ENCODE results near the gene HTR3D. TPM values are rescaled to one million over a fixed set of nuclear protein-coding genes. Genes with fewer than 3 reads are reported as not detected.
A peak's percentile ranks its signal among the peaks of the same experiment; 100 is the strongest.

HTR3D gene
- total and polyA plus RNA-seq, 2 of the 13 experiments (the other 11 are each of a cell fraction or from before 2014, with no cell fraction given) = not detected

GRCh38 chr3:184085389-184085852, 53.9 kb downstream of the HTR3D start:
- intact Hi-C loops (cut with micrococcal nuclease; ENCODE audit: unreplicated experiment) = no loop called here
- no peak overlapping the region for H2AFZ ChIP-seq (ENCODE audit: low read length)
- no peak for DNase-seq (ENCODE audit: low spot score)
- no peaks in the 10 kb centered on the region for H3K4me1 ChIP-seq (ENCODE audit: insufficient read depth, low read length)
- no peak for ATAC-seq
- H3K27ac ChIP-seq (ENCODE audit: extremely low read length, insufficient read depth, low read length) = no peak overlapping the region
- in situ Hi-C loops (cut with HindIII; ENCODE audit: extremely low pct_ligation_motif_present, low pct_unique_long_range_greater_than_20kb) = no loop called here
- H4K20me1 ChIP-seq (ENCODE audit: insufficient read depth, low read length) = no peaks in the 10 kb centered on the region
- H3K9me3 ChIP-seq (ENCODE audit: low read length) = peaks cover 9% of the 10 kb centered on the region
- peaks cover 0 to 1% of the 10 kb centered on the region in 2 experiments; a peak in 1 of 5 replicates for H3K27me3 ChIP-seq (ENCODE audit: control insufficient read depth in 1 of 2, insufficient read depth in 2 of 2, low read length in 2 of 2)
- H3K79me2 ChIP-seq (ENCODE audit: insufficient read depth, low read length) = no peaks in the 10 kb centered on the region
- BruUV-seq (replicated peaks) = no TSS peak
- FAIRE-seq = no peak
- H3K9ac ChIP-seq (ENCODE audit: insufficient read depth, low read depth, low read length) = no peak overlapping the region
- H3K4me3 ChIP-seq (replicated peaks in 1 of 3; ENCODE audit: insufficient read depth in 1 of 3, low read depth in 2 of 3, low read length in 3 of 3) = no peak overlapping the region
- CTCF ChIA-PET (ENCODE audit: low intra/inter-chr PET ratio, low total read pairs) = no interaction called here
- H3K4me2 ChIP-seq (ENCODE audit: low read depth, low read length) = no peak overlapping the region
- POLR2A ChIA-PET = no interaction called here
- 17% methylated on average over 3 of the region's 3 CpGs for WGBS (ENCODE audit: low lambda C conversion rate)
- no peaks in the 10 kb centered on the region for H3K36me3 ChIP-seq (replicated peaks in 1 of 2; ENCODE audit: control insufficient read depth in 1 of 2, insufficient read depth in 2 of 2, low read length in 2 of 2)
- TF ChIP-seq POGZ (CRISPR knock-in tag; IDR thresholded peaks at IDR 0.05) (no peak), ZNF329 (CRISPR knock-in tag; IDR thresholded peaks at IDR 0.05; ENCODE audit: low read depth) (no peak), ZFP36 (IDR thresholded peaks at IDR 0.05; ENCODE audit: borderline replicate concordance, low read depth, low read length, partially characterized antibody) (no peak), ZNF501 (CRISPR knock-in tag; IDR thresholded peaks at IDR 0.05) (no peak), PLRG1 (conservative IDR thresholded peaks at IDR 0.05) (no peak), POLR2G (IDR thresholded peaks at IDR 0.05; ENCODE audit: low read depth, low read length) (no peak), PCBP1 (IDR thresholded peaks at IDR 0.05; ENCODE audit: borderline replicate concordance, low read depth, low read length) (no peak), FOSL2 (CRISPR knock-in tag; IDR thresholded peaks at IDR 0.05) (peak; percentile 80), ZNF318 (CRISPR knock-in tag; IDR thresholded peaks at IDR 0.05) (no peak), ZNF260 (CRISPR knock-in tag; IDR thresholded peaks at IDR 0.05; ENCODE audit: borderline replicate concordance, low read depth) (no peak), ZNF30 (CRISPR knock-in tag; IDR thresholded peaks at IDR 0.05) (no peak), EHMT2 (IDR thresholded peaks at IDR 0.05; ENCODE audit: borderline replicate concordance, low read depth, low read length) (no peak), ZNF614 (CRISPR knock-in tag; IDR thresholded peaks at IDR 0.05; ENCODE audit: borderline replicate concordance) (peak; percentile 100), FOSL1 (CRISPR knock-in tag; IDR thresholded peaks at IDR 0.05; ENCODE audit: borderline replicate concordance) (peak; percentile 19; the same call in 1 of the 2 replicates), JUND (CRISPR knock-in tag; IDR thresholded peaks at IDR 0.05) (peak; percentile 37; the same call in 1 of the 2 replicates), ZNF841 (CRISPR knock-in tag; IDR thresholded peaks at IDR 0.05; ENCODE audit: borderline replicate concordance) (no peak), MTA3 (CRISPR knock-in tag; IDR thresholded peaks at IDR 0.05) (no peak)
- TF ChIP-seq, protein P1, sequence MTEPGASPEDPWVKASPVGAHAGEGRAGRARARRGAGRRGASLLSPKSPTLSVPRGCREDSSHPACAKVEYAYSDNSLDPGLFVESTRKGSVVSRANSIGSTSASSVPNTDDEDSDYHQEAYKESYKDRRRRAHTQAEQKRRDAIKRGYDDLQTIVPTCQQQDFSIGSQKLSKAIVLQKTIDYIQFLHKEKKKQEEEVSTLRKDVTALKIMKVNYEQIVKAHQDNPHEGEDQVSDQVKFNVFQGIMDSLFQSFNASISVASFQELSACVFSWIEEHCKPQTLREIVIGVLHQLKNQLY (CRISPR knock-in tag; IDR thresholded peaks at IDR 0.05) = no peak

Measured in HepG2 (cell line).